Colonic mucosa (tissue), 4 donors: ENCODE results near the gene DNPEP. TPM values are rescaled to one million over a fixed set of nuclear protein-coding genes. Genes with fewer than 3 reads are reported as not detected.

Experiments
- DNase-seq: peaks from one replicate; pipeline ENCODE4 v3.0.0-alpha.2; 2020
- H3K27ac ChIP-seq: fragments of 200-600 bp; one replicate; pipeline ENCODE4 v1.8.0; 2021
- H3K27me3 ChIP-seq: fragments of 200-600 bp; one replicate; pipeline ENCODE4 v1.8.0; 2021
- H3K36me3 ChIP-seq: fragments of 200-600 bp; one replicate; pipeline ENCODE4 v1.8.0; 2021
- H3K4me1 ChIP-seq: fragments of 200-600 bp; one replicate; pipeline ENCODE4 v1.8.0; 2021; ENCODE audit warnings: mild to moderate bottlenecking
- H3K4me3 ChIP-seq: fragments of 200-600 bp; one replicate; pipeline ENCODE4 v1.8.0; 2021
- H3K9ac ChIP-seq, 2 donors: one replicate each; pipeline ENCODE4 v1.7.0; 2013; ENCODE audit warnings: control low read depth in 2 of 2, low read depth in 2 of 2, low read length in 2 of 2
- H3K9me3 ChIP-seq: fragments of 200-600 bp; one replicate; pipeline ENCODE4 v1.8.0; 2021
- CTCF ChIP-seq: fragments of 200-600 bp; IDR thresholded peaks from one replicate; pipeline ENCODE4 v1.8.0; 2022; ENCODE audit warnings: antibody characterized with exemption, mild to moderate bottlenecking
- intact Hi-C: fragments of 100-400 bp; cut with DNase I; formaldehyde crosslinking; loops from one replicate; pipeline ENCODE4 v1.14.1; 2022
- total RNA-seq, 2 donors: library from RNA; stranded (reverse); fragmentation: NEBNext Ultra II Directional in 1 of 2; extraction: Animal tissue kit (Norgen Biotek cat#: 25700) in 1 of 2; gene quantifications; one replicate each; pipeline ENCODE4 v1.2.1, GENCODE V29; 2021
- donor health status: healthy.
- donor health status: DM: no; HTN: no; CAD: no.
- donor health status: DM: no; HTN: no; CAD: no.

Gene DNPEP
- total RNA-seq, 2 donors from 2014 or later = 96.1 to 96.7 TPM

GRCh38 chr2:219417374-219417773 lies 29.7 kb upstream of the DNPEP start:
- no peak for DNase-seq
- intact Hi-C loops = no loop called here
- Histone ChIP-seq H3K36me3 (no peaks in the 10 kb centered on the region), H3K4me1 (no peaks in the 10 kb centered on the region), H3K9me3 (no peaks in the 10 kb centered on the region), H3K4me3 (no peak overlapping the region), H3K9ac (no peak overlapping the region), H3K27me3 (peaks cover 15% of the 10 kb centered on the region), H3K27ac (peak overlapping the region; percentile 40)
- TF ChIP-seq CTCF = no peak

DNA sequence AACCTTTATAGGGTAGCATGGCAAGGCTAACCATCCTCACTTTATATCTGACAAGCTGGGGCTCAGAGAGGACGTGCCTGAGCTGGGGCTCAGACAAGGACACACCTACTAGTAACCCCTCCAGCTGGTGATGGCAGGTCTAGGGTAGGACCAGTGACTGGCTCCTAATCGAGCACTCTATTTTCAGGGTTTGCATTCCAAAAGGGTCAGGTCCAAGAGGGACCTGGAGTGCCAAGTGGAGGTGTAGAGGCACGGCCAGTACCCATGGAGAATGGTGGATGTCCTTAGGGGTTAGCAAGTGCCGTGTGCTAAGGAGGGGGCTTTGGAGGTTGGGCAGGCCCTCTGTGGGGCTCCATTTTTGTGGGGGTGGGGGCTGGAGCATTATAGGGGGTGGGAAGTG lies 29.2 kb upstream of the DNPEP start:
- peaks cover 15% of the 10 kb centered on the region for H3K27me3 ChIP-seq

GRCh38 chr2:219416235-219416602 lies 28.5 kb upstream of the DNPEP start:
- intact Hi-C loops = no loop called here
- H3K27ac ChIP-seq = no peak overlapping the region

More for the DNA sequence above, 29.2 kb upstream of the DNPEP start:
- no peak for TF ChIP-seq CTCF
- no peaks in the 10 kb centered on the region for H3K9me3 ChIP-seq
- H3K9ac ChIP-seq = no peak overlapping the region
- DNase-seq = no peak
- no peaks in the 10 kb centered on the region for H3K36me3 ChIP-seq
- intact Hi-C loops = no loop called here
- no peaks in the 10 kb centered on the region for H3K4me1 ChIP-seq
- H3K4me3 ChIP-seq = no peak overlapping the region
- H3K27ac ChIP-seq = no peak overlapping the region

DNA sequence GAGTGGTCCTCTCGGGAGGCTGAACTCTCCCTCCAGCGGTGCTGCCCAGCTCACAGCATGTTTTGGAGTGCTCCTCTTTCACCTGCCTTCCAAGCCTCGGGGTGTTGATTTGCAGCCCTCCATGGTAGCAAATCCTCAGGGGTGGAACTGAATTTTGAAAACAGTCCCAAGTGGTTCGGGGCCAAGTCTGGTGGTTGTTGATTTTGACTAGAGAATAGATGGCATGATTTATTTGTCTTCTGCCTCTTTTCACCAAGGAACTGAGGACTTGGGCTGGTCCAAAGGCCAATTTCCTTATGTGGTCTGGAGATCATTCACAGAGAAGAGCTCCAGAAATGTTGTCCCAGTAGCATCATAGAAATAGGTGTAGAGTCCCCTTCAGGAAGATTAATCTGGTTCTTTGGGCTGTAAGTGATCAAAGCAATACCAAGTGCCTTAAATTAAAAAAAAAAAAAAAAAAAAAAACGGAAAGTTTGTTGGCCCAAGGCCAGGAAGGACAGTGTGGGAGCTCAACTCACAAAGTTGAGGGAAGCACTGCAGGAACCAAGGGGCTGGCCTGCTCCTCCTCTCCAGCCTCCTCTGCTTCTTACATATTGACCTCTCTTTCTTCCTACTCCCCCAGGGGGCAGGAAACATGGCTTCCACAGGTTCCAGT lies 28.0 kb upstream of the DNPEP start:
- TF ChIP-seq CTCF = no peak
- Histone ChIP-seq H3K36me3 (no peaks in the 10 kb centered on the region), H3K4me3 (no peak overlapping the region), H3K27ac (no peak overlapping the region), H3K4me1 (no peaks in the 10 kb centered on the region), H3K9ac (no peak overlapping the region), H3K9me3 (no peaks in the 10 kb centered on the region), H3K27me3 (peaks cover 15% of the 10 kb centered on the region)
- intact Hi-C loops = no loop called here
- no peak for DNase-seq

More at GRCh38 chr2:219416235-219416602, 28.5 kb upstream of the DNPEP start:
- Histone ChIP-seq H3K9ac (no peak overlapping the region), H3K4me1 (no peaks in the 10 kb centered on the region), H3K9me3 (no peaks in the 10 kb centered on the region), H3K4me3 (no peak overlapping the region), H3K36me3 (no peaks in the 10 kb centered on the region), H3K27me3 (peaks cover 15% of the 10 kb centered on the region)
- DNase-seq = no peak
- no peak for TF ChIP-seq CTCF

DNA sequence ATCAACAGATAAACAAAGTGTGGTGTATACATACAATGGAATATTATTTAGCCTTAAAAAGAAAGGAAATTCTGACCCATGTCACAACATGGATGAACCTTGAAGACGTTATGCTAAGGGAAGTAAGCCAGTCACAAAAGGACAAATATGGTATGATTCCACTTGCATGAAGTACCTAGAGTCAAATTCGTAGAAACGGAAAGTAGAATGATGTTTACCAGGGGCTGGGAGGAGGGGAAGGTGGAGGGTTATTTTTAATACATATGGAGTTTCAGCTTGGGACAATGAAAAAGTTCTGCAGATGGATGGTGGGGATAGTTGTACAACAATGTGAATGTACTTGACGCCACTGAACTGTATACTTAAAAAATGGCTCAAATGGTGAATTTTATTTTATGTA lies 27.1 kb upstream of the DNPEP start:
- H3K4me3 ChIP-seq = no peak overlapping the region
- peaks cover 15% of the 10 kb centered on the region for H3K27me3 ChIP-seq
- no peak for DNase-seq
- H3K4me1 ChIP-seq = no peaks in the 10 kb centered on the region
- no peaks in the 10 kb centered on the region for H3K36me3 ChIP-seq
- H3K9me3 ChIP-seq = no peaks in the 10 kb centered on the region
- TF ChIP-seq CTCF = no peak
- intact Hi-C loops = no loop called here
- H3K27ac ChIP-seq = no peak overlapping the region
- H3K9ac ChIP-seq = no peak overlapping the region
